HG02588 (cell line): ENCODE measurements around the gene TIMP2.
"Not testable (repeated sequence)": the region's sequence is repeated elsewhere in the genome, so short reads cannot be mapped to it uniquely, and the experiment has no call there.

Source experiments
- ATAC-seq: cut with Tn5 transposase; IDR thresholded peaks from one replicate; pipeline ENCODE4 v1.9.1; 2021; ENCODE audit warnings: mild to moderate bottlenecking, moderate library complexity; ENCODE audit not compliant: unreplicated experiment

Gene TIMP2

GRCh38 chr17:78873519-78874340, 51.5 kb downstream of the TIMP2 start:
- no peak for ATAC-seq

- ATAC-seq = no peak
Observed at GRCh38 chr17:78872486-78872885, 52.7 kb downstream of the TIMP2 start.

- no peak for ATAC-seq
Observed at GRCh38 chr17:78870621-78871020, 54.6 kb downstream of the TIMP2 start.

- ATAC-seq = no peak
Observed at GRCh38 chr17:78868391-78868790, 56.8 kb downstream of the TIMP2 start.

GRCh38 chr17:78867046-78867445, 58.1 kb downstream of the TIMP2 start:
- ATAC-seq = not testable (repeated sequence)

- no peak for ATAC-seq
Observed at GRCh38 chr17:78865682-78866390, 59.4 kb downstream of the TIMP2 start.

GRCh38 chr17:78864117-78864516, 61.1 kb downstream of the TIMP2 start:
- ATAC-seq = no peak

- ATAC-seq = no peak
Observed at GRCh38 chr17:78862073-78863023, 62.8 kb downstream of the TIMP2 start.

- ATAC-seq = no peak
Observed at GRCh38 chr17:78861229-78861628, 64.0 kb downstream of the TIMP2 start.

GRCh38 chr17:78859051-78859450, 66.1 kb downstream of the TIMP2 start:
- ATAC-seq = no peak

GRCh38 chr17:78857266-78857665, 67.9 kb downstream of the TIMP2 start:
- ATAC-seq = no peak

GRCh38 chr17:78855561-78856165, 69.5 kb downstream of the TIMP2 start:
- no peak for ATAC-seq

- ATAC-seq = no peak
Observed at GRCh38 chr17:78854508-78854907, 70.7 kb downstream of the TIMP2 start.

- no peak for ATAC-seq
Observed at GRCh38 chr17:78853926-78854394, 71.2 kb downstream of the TIMP2 start.

GRCh38 chr17:78852709-78853121, 72.5 kb downstream of the TIMP2 start:
- no peak for ATAC-seq

- no peak for ATAC-seq
Observed at GRCh38 chr17:78849026-78849425, 76.2 kb downstream of the TIMP2 start.

GRCh38 chr17:78847052-78847451, 78.1 kb downstream of the TIMP2 start:
- no peak for ATAC-seq

- no peak for ATAC-seq
Observed at GRCh38 chr17:78844301-78845005, 80.7 kb downstream of the TIMP2 start.

- no peak for ATAC-seq
Observed at GRCh38 chr17:78842881-78843565, 82.2 kb downstream of the TIMP2 start.
